Cardiac muscle cell (in vitro differentiated cells and primary cell): Measurements from ENCODE around the gene DHCR24. TPM values are rescaled to one million over a fixed set of nuclear protein-coding genes. Genes with fewer than 3 reads are reported as not detected.

Experiments
- DNase-seq, 2 donors: peaks; one replicate each; pipeline versions ENCODE4 v3.0.0 to v3.0.0-alpha.2; 2010 to 2017; ENCODE audit warnings: low read depth in 1 of 2, low spot score in 1 of 2
- H3K27ac ChIP-seq: fragments of 200-600 bp; sonication (generic); 2 replicates; pipeline ENCODE4 v1.5.1; 2016
- H3K27me3 ChIP-seq: fragments of 200-600 bp; sonication (generic); 2 replicates; pipeline ENCODE4 v1.6.0; 2016; ENCODE audit warnings: control low read depth
- H3K36me3 ChIP-seq: fragments of 200-600 bp; sonication (generic); 2 replicates; pipeline ENCODE4 v1.5.1; 2016; ENCODE audit warnings: control low read depth
- H3K4me1 ChIP-seq: fragments of 200-600 bp; sonication (generic); 2 replicates; pipeline ENCODE4 v1.8.1; 2017; ENCODE audit warnings: low read depth, mild to moderate bottlenecking, mixed run types
- H3K4me3 ChIP-seq: fragments of 200-600 bp; sonication (generic); 2 replicates; pipeline ENCODE4 v1.5.1; 2016; ENCODE audit warnings: mild to moderate bottlenecking
- H3K9me3 ChIP-seq: fragments of 200-600 bp; sonication (generic); 2 replicates; pipeline ENCODE4 v1.5.1; 2017; ENCODE audit warnings: low read depth, mild to moderate bottlenecking, control low read depth
- CTCF ChIP-seq: IDR thresholded peaks from 2 replicates; pipeline ENCODE4 v1.5.1; 2012; ENCODE audit warnings: low read depth, mild to moderate bottlenecking, low read length
- polyA plus RNA-seq: library from polyadenylated mRNA; unstranded; fragments of >200 nt; fragmentation: Nextera tagmentation; extraction: Ambion mirVana; gene quantifications from 2 replicates; pipeline ENCODE4 v1.2.1, GENCODE V29; 2016
- total RNA-seq: library from RNA; depleted of rRNA; stranded (reverse); fragments of >200 nt; gene quantifications from 2 replicates; pipeline ENCODE4 v1.2.3, GENCODE V29; 2016

Gene DHCR24
- total and polyA plus RNA-seq, 2 experiments from 2014 or later: 144 to 181 TPM

- H3K4me3 ChIP-seq: no peak overlapping the region
- no peaks in the 10 kb centered on the region for H3K4me1 ChIP-seq
- peaks cover 29% of the 10 kb centered on the region for H3K36me3 ChIP-seq
- H3K27me3 ChIP-seq: no peaks in the 10 kb centered on the region
- no peak for DNase-seq
- H3K27ac ChIP-seq: no peak overlapping the region
- no peak for TF ChIP-seq CTCF
- no peaks in the 10 kb centered on the region for H3K9me3 ChIP-seq
These were observed 7.1 kb downstream of the DHCR24 start for GRCh38 chr1:54879872-54880271.

- DNase-seq: no peak
- no peaks in the 10 kb centered on the region for H3K27me3 ChIP-seq
- H3K36me3 ChIP-seq: peaks cover 38% of the 10 kb centered on the region
- no peak for TF ChIP-seq CTCF
- no peaks in the 10 kb centered on the region for H3K9me3 ChIP-seq
- H3K27ac ChIP-seq: no peak overlapping the region
- no peak overlapping the region for H3K4me3 ChIP-seq
- H3K4me1 ChIP-seq: no peaks in the 10 kb centered on the region
These were observed 10.2 kb downstream of the DHCR24 start for GRCh38 chr1:54876814-54877213.

- no peak for DNase-seq
- Histone ChIP-seq H3K4me1 (no peaks in the 10 kb centered on the region), H3K36me3 (peaks cover 43% of the 10 kb centered on the region), H3K9me3 (no peaks in the 10 kb centered on the region), H3K27me3 (no peaks in the 10 kb centered on the region), H3K27ac (no peak overlapping the region), H3K4me3 (no peak overlapping the region)
- no peak for TF ChIP-seq CTCF
These were observed 12.0 kb downstream of the DHCR24 start for GRCh38 chr1:54875000-54875399.

- Histone ChIP-seq H3K4me1 (no peaks in the 10 kb centered on the region), H3K27ac (no peak overlapping the region), H3K9me3 (no peaks in the 10 kb centered on the region), H3K36me3 (peaks cover 49% of the 10 kb centered on the region), H3K4me3 (no peak overlapping the region), H3K27me3 (no peaks in the 10 kb centered on the region)
- no peak for DNase-seq
- no peak for TF ChIP-seq CTCF
These were observed 12.7 kb downstream of the DHCR24 start for GRCh38 chr1:54874079-54874830.

GRCh38 chr1:54872036-54872331, 15.0 kb downstream of the DHCR24 start:
- Histone ChIP-seq H3K4me3 (no peak overlapping the region), H3K9me3 (no peaks in the 10 kb centered on the region), H3K36me3 (peaks cover 64% of the 10 kb centered on the region), H3K27ac (no peak overlapping the region), H3K27me3 (no peaks in the 10 kb centered on the region), H3K4me1 (no peaks in the 10 kb centered on the region)
- no peak for TF ChIP-seq CTCF
- no peak for DNase-seq
